GM12891 (cell line): ENCODE results near the gene MYL5.
"Not testable (repeated sequence)": the region's sequence is repeated elsewhere in the genome, so short reads cannot be mapped to it uniquely, and the experiment has no call there.

Source experiments
- DNase-seq: peaks from one replicate; pipeline ENCODE4 v3.0.0; 2011; ENCODE audit warnings: low spot score; ENCODE audit not compliant: insufficient read length
- FAIRE-seq: peaks from 2 replicates; lab custom pipeline; 2011; peaks lifted over from hg19 to GRCh38; lab: Jason Lieb, UNC
- PAX5 ChIP-seq: IDR thresholded peaks from 2 replicates; pipeline ENCODE4 v1.6.1; 2011; ENCODE audit warnings: low read length, moderate library complexity, mild to moderate bottlenecking; ENCODE audit not compliant: insufficient read depth, severe bottlenecking
- POLR2A ChIP-seq: IDR thresholded peaks from 2 replicates; pipeline ENCODE4 v1.6.1; 2011; ENCODE audit warnings: low read depth, low read length, control low read depth
- POLR2AphosphoS5 ChIP-seq: IDR thresholded peaks from 2 replicates; pipeline ENCODE4 v1.6.1; 2011; ENCODE audit warnings: low read depth, low read length, control low read depth
- POU2F2 ChIP-seq: IDR thresholded peaks from 2 replicates; pipeline ENCODE4 v1.6.1; 2011; ENCODE audit warnings: low read depth, mild to moderate bottlenecking, control low read depth, low read length, moderate library complexity
- SPI1 ChIP-seq: IDR thresholded peaks from 2 replicates; pipeline ENCODE4 v1.6.1; 2011; ENCODE audit warnings: low read depth, low read length, control low read depth
- TAF1 ChIP-seq: IDR thresholded peaks from 2 replicates; pipeline ENCODE4 v1.6.1; 2011; ENCODE audit warnings: low read depth, low read length, control low read depth

MYL5 gene

GRCh38 chr4:685679-686412 is 11.5 kb downstream of the MYL5 start:
- TF ChIP-seq SPI1 (no peak), PAX5 (no peak), POU2F2 (no peak), POLR2A (no peak), POLR2AphosphoS5 (no peak), TAF1 (no peak)
- DNase-seq (no peak), FAIRE-seq (no peak)

- DNase-seq (no peak), FAIRE-seq (no peak)
- TF ChIP-seq POU2F2 (no peak), SPI1 (no peak), PAX5 (no peak), POLR2A (no peak), TAF1 (no peak), POLR2AphosphoS5 (no peak)
Measured at GRCh38 chr4:686413-687040, 12.2 kb downstream of the MYL5 start.

DNA sequence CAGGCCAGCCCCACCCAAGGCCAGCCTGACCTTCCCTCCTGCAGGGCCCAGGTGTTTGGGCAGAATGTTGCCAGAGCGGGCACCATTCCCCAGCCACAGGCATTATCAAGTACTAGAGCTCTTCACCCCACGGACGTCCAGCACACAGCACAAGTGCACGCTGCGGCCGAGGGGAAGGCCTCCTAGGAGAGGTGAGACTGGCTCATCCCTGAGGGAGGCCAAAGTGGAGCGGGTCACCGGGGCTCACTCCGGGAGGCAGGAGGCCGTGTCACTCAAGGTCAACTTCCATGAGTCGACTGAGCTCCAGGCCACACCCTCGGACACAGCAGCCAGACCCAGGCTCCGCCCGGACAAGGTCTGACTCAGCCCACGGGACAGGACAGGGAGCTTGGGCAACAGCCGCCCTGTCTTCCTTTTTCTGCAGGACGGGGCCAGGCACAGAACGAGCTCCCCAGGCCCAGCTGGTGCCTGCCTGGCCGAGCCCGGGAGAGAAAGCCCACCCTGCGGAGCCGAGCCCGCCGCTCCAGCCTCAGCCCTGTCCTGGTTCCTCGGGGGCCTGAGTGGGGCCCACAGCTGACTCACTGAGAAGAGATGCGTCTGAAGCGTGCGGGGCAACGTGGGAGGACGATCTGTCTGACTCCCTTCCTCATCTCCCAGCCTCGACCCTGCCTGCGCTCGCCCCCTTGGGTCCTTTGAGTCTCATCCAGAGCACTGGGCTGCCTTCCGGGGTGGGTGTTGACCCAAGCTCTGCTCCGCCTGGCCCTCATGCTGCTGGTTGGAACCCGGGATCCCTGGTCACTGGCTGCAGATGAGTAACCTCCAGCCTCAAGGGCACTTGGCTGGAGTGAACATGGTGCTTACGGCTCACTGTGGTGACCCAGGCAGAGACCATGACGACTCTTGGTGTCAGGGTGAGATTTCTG is 13.0 kb downstream of the MYL5 start:
- TF ChIP-seq POU2F2 = no peak
- no peak for TF ChIP-seq POLR2AphosphoS5
- no peak for TF ChIP-seq TAF1
- TF ChIP-seq PAX5 = no peak
- no peak for TF ChIP-seq SPI1
- no peak for TF ChIP-seq POLR2A
- DNase-seq (no peak), FAIRE-seq (no peak)

DNA sequence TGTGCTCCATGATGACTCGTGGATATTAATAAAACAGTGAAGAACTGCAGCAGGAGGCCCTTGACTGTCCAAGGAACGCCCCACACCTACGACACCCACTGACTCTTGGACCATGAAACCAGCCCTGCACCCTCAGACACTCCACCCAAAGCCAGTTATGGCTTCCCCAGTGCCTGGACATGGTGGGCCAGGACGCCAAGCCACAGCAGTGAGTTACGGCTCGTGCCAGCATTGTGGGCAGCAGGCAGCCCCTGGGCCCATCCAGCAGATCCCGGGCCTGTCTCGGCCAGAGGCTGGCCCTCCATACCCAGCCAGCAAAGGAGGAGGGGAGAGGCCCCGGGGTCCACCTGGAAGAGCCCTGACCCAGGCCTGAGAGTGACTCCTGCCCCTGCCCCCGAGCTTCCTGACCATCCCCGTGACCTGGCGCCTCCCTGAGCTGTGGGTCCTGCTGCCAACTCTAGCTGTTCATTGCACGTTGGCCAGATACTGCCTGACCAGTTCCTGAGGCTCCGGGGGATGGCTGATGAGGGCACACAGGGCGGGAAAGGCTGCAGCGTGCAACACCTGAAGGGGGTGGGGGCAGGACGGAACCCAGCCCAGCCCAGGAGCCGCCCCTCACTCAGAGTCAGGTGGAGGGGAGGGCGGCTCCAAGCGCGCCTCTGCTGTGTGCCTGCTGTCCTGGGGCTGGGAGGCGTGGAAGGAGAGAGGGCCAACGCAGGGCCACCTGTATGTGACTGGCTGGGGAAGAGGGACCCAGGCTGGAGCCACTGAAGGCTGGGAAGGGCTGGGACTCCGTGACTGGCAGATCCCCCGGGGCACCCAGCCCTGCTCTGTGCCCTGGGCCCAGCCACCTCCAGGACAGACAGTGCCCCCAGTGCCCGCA is 13.9 kb downstream of the MYL5 start:
- no peak for TF ChIP-seq POU2F2
- FAIRE-seq = no peak
- DNase-seq = no peak

GRCh38 chr4:688854-689681 is 14.7 kb downstream of the MYL5 start, which contains the start of gene SLC49A3:
Gene SLC49A3 (minus strand): TSS chr4:689151. CDS start chr4:689127, 24 bp downstream.
- DNase-seq = no peak
- no peak for FAIRE-seq
- no peak for TF ChIP-seq TAF1
- TF ChIP-seq SPI1 = no peak
- no peak for TF ChIP-seq POU2F2
- no peak for TF ChIP-seq POLR2AphosphoS5
- TF ChIP-seq POLR2A = no peak
- TF ChIP-seq PAX5 = no peak

DNA sequence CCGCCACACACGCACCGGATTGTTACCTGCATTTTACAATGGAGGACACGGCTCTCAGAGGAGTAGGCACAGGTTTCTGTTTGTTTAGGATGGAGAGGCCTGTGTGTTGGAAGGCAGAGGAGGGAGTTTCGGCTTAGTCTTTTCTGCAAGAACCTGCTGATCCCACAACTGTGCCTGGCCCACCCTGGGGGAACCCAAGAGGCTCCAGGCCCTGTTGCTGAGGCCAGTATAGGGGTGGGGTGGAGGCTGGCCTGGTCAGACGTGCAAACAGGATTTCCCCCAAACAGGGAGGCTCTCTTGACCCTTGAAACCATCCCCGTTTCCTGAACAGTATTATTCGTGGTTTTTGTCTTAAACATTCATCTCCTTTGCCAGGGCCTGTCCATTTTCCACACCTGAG is 15.4 kb downstream of the MYL5 start:
- no peak for DNase-seq
- no peak for FAIRE-seq
- no peak for TF ChIP-seq PAX5
- TF ChIP-seq TAF1 = no peak
- TF ChIP-seq POLR2AphosphoS5 = no peak
- no peak for TF ChIP-seq SPI1
- TF ChIP-seq POLR2A = no peak

DNA sequence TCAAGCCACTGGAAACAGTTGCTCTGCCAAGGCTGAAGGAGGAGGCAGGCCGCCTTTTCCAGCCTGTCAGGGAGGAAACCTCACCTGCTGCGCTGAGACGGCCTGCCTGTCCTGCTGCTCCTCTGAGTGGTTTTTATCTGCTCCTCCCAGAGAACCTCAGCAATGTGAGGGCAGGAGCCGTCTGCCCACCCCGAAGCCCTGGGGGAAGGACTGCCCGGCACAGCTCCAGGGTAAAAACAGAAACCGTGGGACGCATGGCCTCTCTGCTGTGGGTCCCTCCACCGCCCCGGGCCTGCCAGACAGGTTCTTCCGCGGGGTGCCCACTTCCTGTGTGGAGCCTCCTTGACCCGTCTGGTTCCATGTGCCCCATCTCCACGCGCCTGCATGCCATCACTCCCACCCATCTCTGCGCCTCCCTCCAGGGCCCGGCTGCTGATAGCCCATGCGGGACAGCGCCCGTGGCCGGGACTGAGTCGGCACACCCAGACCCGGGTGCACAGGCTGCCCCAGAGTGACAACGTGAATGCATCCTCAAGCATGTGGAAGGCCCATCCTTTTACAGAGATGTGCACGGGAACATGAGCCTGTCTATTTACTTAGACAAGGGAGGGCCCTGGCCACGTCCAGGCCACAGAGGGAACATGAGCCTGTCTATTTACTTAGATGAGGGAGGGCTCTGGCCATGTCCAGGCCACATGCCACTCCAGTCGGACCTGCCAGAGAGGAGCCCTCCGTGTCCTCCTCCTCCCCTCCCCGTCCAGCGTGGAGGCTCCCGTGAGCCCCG is 18.6 kb downstream of the MYL5 start:
- no peak for TF ChIP-seq TAF1
- TF ChIP-seq PAX5 = no peak
- TF ChIP-seq POU2F2 = no peak
- TF ChIP-seq POLR2AphosphoS5 = no peak
- no peak for TF ChIP-seq POLR2A
- TF ChIP-seq SPI1 = no peak
- DNase-seq (no peak), FAIRE-seq (no peak)

GRCh38 chr4:694341-694940 is 20.1 kb downstream of the MYL5 start:
- FAIRE-seq, DNase-seq: not testable (repeated sequence)
